Ovary (tissue), 9 donors: ENCODE results near the gene ADPGK. TPM values are rescaled to one million over a fixed set of nuclear protein-coding genes. Genes with fewer than 3 reads are reported as not detected.

Experiments
- DNase-seq, 5 donors: peaks; one replicate each; pipeline ENCODE4 v3.0.0-alpha.2; 2019 to 2020
- H3K27ac ChIP-seq, 2 donors: fragments of 200-600 bp; one replicate each; pipeline versions ENCODE4 v1.5.1 to v1.8.0; 2019 to 2022
- H3K27me3 ChIP-seq: fragments of 200-600 bp; one replicate; pipeline ENCODE4 v1.8.0; 2022
- H3K36me3 ChIP-seq: fragments of 200-600 bp; sonication (generic); one replicate; pipeline ENCODE4 v1.5.1; 2019
- H3K4me1 ChIP-seq: one replicate; pipeline ENCODE4 v1.8.1; 2013; ENCODE audit warnings: mild to moderate bottlenecking, moderate library complexity; ENCODE audit not compliant: insufficient read depth
- H3K4me3 ChIP-seq: fragments of 200-600 bp; sonication (generic); one replicate; pipeline ENCODE4 v1.5.1; 2017
- H3K9me3 ChIP-seq, 2 donors: fragments of 200-600 bp in 1 of 2; sonication (generic) in 1 of 2; one replicate each; pipeline versions ENCODE4 v1.5.1 to v1.8.1; 2013 to 2019; ENCODE audit warnings: mild to moderate bottlenecking in 1 of 2, moderate library complexity in 1 of 2
- CTCF ChIP-seq, 3 donors: fragments of 450-650 bp in 2 of 3; fragments of 200-600 bp in 1 of 3; IDR thresholded peaks; one replicate each; pipeline versions ENCODE4 v1.5.1 to v1.8.0; 2016 to 2022; ENCODE audit warnings: antibody characterized with exemption in 3 of 3, mild to moderate bottlenecking in 1 of 3
- EP300 ChIP-seq: sonication (generic); formaldehyde crosslinking; IDR thresholded peaks from one replicate; pipeline ENCODE4 v1.6.1; 2017; ENCODE audit warnings: antibody characterized with exemption
- POLR2A ChIP-seq: fragments of 450-650 bp; IDR thresholded peaks from one replicate; pipeline ENCODE4 v1.6.1; 2017; ENCODE audit warnings: antibody characterized with exemption, mild to moderate bottlenecking, moderate library complexity
- WGBS, 3 donors: extraction: QIAGEN DNeasy Blood & Tissue Kit in 1 of 3; methylation state at CpG; one replicate each; pipeline versions ENCODE4 v1.1.5 to v1.1.7; 2013 to 2017; 5-methylcytosine and 5-hydroxymethylcytosine counted together
- intact Hi-C, 4 donors: fragments of 100-400 bp; cut with DNase I; formaldehyde crosslinking; loops; one replicate each; pipeline versions ENCODE4 v1.11.0 to v1.15.1; 2022 to 2023
- polyA plus RNA-seq, 2 donors: library from polyadenylated mRNA; stranded (reverse); fragments of 200-250 nt in 1 of 2; fragments of 350-450 nt in 1 of 2; fragmentation: Illumina TruSeq in 1 of 2; extraction: RNeasy Lipid Tissue Mini Kit (QIAGEN cat#74804) in 1 of 2; gene quantifications; one replicate each; pipeline ENCODE4 v1.2.3, GENCODE V29; 2013 to 2014
- total RNA-seq, 7 donors: library from RNA; depleted of rRNA in 2 of 7; stranded (reverse); fragments of >200 nt in 2 of 7; fragmentation: NEBNext Ultra II Directional in 3 of 7; extraction: Animal tissue kit (Norgen Biotek cat#: 25700) in 3 of 7; gene quantifications; one replicate each; pipeline versions ENCODE4 v1.1.0 to v1.2.4, GENCODE V29; 2016 to 2023
- donor health status: DM: no; HTN: no; CAD: no; lungs with moderate emphysema.
- donor health status: DM: no; HTN: no; CAD: no.
- donor health status: Bipolar disorder and iron deficiency.
- donor health status: DM: yes; HTN: yes; CAD: no.
- donor health status: DM: no; HTN: no; CAD: no.
- donor health status: DM: yes; HTN: yes; CAD: no.

Gene ADPGK
- total and polyA plus RNA-seq, 9 donors: 20.3 to 46.1 (median 28.1) TPM

GRCh38 chr15:72758182-72758581 lies 25.4 kb downstream of the ADPGK start:
- DNase-seq: no peak
- TF ChIP-seq POLR2A (no peak), CTCF (IDR thresholded peaks at IDR 0.05) (no peak), EP300 (no peak)

DNA sequence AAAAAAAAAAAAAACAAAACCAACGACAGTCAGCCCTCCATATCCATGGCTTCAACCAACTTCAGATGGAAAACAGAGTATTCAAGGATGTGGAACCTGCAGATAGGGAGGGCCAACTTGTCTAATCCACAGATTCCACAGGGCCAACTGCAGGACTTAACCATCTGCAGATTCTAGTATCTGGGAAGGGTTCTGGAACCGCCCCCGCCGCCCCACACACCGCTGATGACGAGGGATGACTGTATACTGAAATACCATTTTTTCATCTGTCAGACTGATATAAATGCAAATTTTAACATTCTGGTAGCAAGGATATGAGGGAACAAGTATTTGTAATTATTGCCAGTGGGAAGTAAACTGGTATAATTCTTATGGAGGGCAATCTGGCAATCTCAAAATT lies 29.5 kb downstream of the ADPGK start:
- Histone ChIP-seq H3K4me3 (no peak overlapping the region), H3K4me1 (no peaks in the 10 kb centered on the region), H3K9me3 (no peaks in the 10 kb centered on the region), H3K27ac (no peak overlapping the region), H3K27me3 (no peaks in the 10 kb centered on the region), H3K36me3 (no peaks in the 10 kb centered on the region)
- 91 to 97% (median 94%) methylated on average over 6 of the region's 6 CpGs for WGBS, 3 donors
- no peak for TF ChIP-seq POLR2A
- intact Hi-C loops: no loop called here
- no peak for DNase-seq

More at GRCh38 chr15:72758182-72758581, 25.4 kb downstream of the ADPGK start:
- no peaks in the 10 kb centered on the region for H3K9me3 ChIP-seq
- H3K27me3 ChIP-seq: no peaks in the 10 kb centered on the region
- no peak overlapping the region for H3K27ac ChIP-seq
- no peaks in the 10 kb centered on the region for H3K4me1 ChIP-seq
- WGBS, 3 donors: 83 to 88% (median 87%) methylated on average over 3 of the region's 3 CpGs
- no peaks in the 10 kb centered on the region for H3K36me3 ChIP-seq
- intact Hi-C loops: no loop called here
- H3K4me3 ChIP-seq: no peak overlapping the region

GRCh38 chr15:72751751-72752455 lies 31.7 kb downstream of the ADPGK start:
- Histone ChIP-seq H3K36me3 (no peaks in the 10 kb centered on the region), H3K27me3 (no peaks in the 10 kb centered on the region), H3K4me3 (no peak overlapping the region), H3K9me3 (no peaks in the 10 kb centered on the region), H3K4me1 (no peaks in the 10 kb centered on the region), H3K27ac (no peak overlapping the region)
- 80 to 84% (median 82%) methylated on average over 9 of the region's 9 CpGs for WGBS, 3 donors
- TF ChIP-seq CTCF (IDR thresholded peaks at IDR 0.05) (no peak), POLR2A (no peak), EP300 (no peak)
- no peak for DNase-seq
- intact Hi-C loops: no loop called here

DNA sequence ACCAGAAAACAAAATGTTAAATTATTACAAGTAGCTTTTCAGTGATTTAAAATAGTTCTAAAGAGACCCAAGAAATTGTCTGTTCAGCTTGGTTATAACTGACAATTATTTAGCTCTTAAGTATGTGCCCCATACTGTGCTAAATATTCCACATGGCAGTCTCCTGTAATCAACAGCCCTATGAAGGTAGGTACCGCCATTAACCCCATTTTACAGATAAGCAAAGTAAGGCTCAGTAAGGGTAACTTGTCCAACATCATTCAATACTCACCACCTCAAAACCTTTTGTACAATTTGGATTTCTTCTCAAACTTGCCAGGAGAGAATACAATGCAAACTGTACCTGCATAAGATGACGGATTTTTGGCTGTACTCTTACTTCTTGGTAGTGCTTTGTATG lies 33.9 kb downstream of the ADPGK start:
- Histone ChIP-seq H3K27ac (no peak overlapping the region), H3K36me3 (no peaks in the 10 kb centered on the region), H3K27me3 (no peaks in the 10 kb centered on the region), H3K4me1 (no peaks in the 10 kb centered on the region), H3K9me3 (no peaks in the 10 kb centered on the region), H3K4me3 (no peak overlapping the region)
- no peak for TF ChIP-seq CTCF (IDR thresholded peaks at IDR 0.05)
- no peak for TF ChIP-seq POLR2A
- TF ChIP-seq EP300: no peak
- intact Hi-C loops: no loop called here
- 91 to 95% (median 95%) methylated on average over 2 of the region's 2 CpGs for WGBS, 3 donors
- DNase-seq: no peak

GRCh38 chr15:72740219-72740618 lies 43.3 kb downstream of the ADPGK start:
- intact Hi-C loops: no loop called here
- no peaks in the 10 kb centered on the region for H3K4me1 ChIP-seq
- H3K27me3 ChIP-seq: no peaks in the 10 kb centered on the region
- TF ChIP-seq POLR2A (no peak), EP300 (no peak), CTCF (IDR thresholded peaks at IDR 0.05) (no peak)
- WGBS, 3 donors: 92 to 98% (median 97%) methylated on average over 1 of the region's 1 CpG
- H3K27ac ChIP-seq: no peak overlapping the region
- no peak overlapping the region for H3K4me3 ChIP-seq
- H3K9me3 ChIP-seq: no peaks in the 10 kb centered on the region
- DNase-seq: no peak
- no peaks in the 10 kb centered on the region for H3K36me3 ChIP-seq
